Keratinocyte (primary cell): ENCODE data around the gene ZNF234. TPM values are rescaled to one million over a fixed set of nuclear protein-coding genes. Genes with fewer than 3 reads are reported as not detected.

Experiments used
- DNase-seq: peaks from one replicate; pipeline ENCODE4 v3.0.0-alpha.2; 2011; ENCODE audit warnings: low read depth, missing footprints, low spot score
- FAIRE-seq: peaks from 2 replicates; lab custom pipeline; 2011; peaks lifted over from hg19 to GRCh38; lab: Jason Lieb, UNC
- H2AFZ ChIP-seq: 2 replicates; pipeline ENCODE4 v1.6.0; 2012; ENCODE audit warnings: low read length, control low read depth, inconsistent platforms; ENCODE audit not compliant: control insufficient read depth
- H3K27ac ChIP-seq: 2 replicates; pipeline ENCODE4 v1.5.1; 2011; ENCODE audit warnings: low read length; ENCODE audit not compliant: control insufficient read depth, insufficient read depth
- H3K27me3 ChIP-seq: 3 replicates; pipeline ENCODE4 v1.6.0; 2011; ENCODE audit warnings: low read length; ENCODE audit not compliant: control insufficient read depth, insufficient read depth; ENCODE audit errors: extremely low read depth
- H3K36me3 ChIP-seq, 2 experiments: 2 replicates in 1 of 2; 3 replicates in 1 of 2; pipeline ENCODE4 v1.5.1; 2011; ENCODE audit warnings: low read length in 2 of 2, mild to moderate bottlenecking in 1 of 2; ENCODE audit not compliant: control insufficient read depth in 2 of 2, insufficient read depth in 2 of 2; ENCODE audit errors: extremely low read depth in 1 of 2
- H3K4me1 ChIP-seq: 3 replicates; pipeline ENCODE4 v1.5.1; 2011; ENCODE audit warnings: low read length; ENCODE audit not compliant: control insufficient read depth, insufficient read depth; ENCODE audit errors: extremely low read depth
- H3K4me2 ChIP-seq: 3 replicates; pipeline ENCODE4 v1.6.0; 2011; ENCODE audit warnings: low read depth, low read length; ENCODE audit not compliant: control insufficient read depth, insufficient read depth; ENCODE audit errors: extremely low read depth
- H3K4me3 ChIP-seq, 3 experiments: fragments of 200-600 bp in 1 of 3; sonication (generic) in 1 of 3; 2 replicates in 2 of 3; 3 replicates in 1 of 3; pipeline ENCODE4 v1.5.1; 2011 to 2016; ENCODE audit warnings: low read length in 3 of 3, mild to moderate bottlenecking in 3 of 3, control low read depth in 2 of 3, inconsistent platforms in 1 of 3, low read depth in 1 of 3, mixed read lengths in 1 of 3, mixed run types in 1 of 3, moderate library complexity in 1 of 3; ENCODE audit not compliant: control insufficient read depth in 2 of 3, insufficient read depth in 2 of 3; ENCODE audit errors: extremely low read depth in 1 of 3
- H3K79me2 ChIP-seq: 2 replicates; pipeline ENCODE4 v1.6.0; 2012; ENCODE audit warnings: low read length; ENCODE audit not compliant: control insufficient read depth, insufficient read depth
- H3K9ac ChIP-seq: 3 replicates; pipeline ENCODE4 v1.6.0; 2011; ENCODE audit warnings: low read length; ENCODE audit not compliant: control insufficient read depth, insufficient read depth; ENCODE audit errors: extremely low read depth
- H3K9me1 ChIP-seq: 3 replicates; pipeline ENCODE4 v1.6.0; 2011; ENCODE audit warnings: low read length; ENCODE audit not compliant: control insufficient read depth, insufficient read depth; ENCODE audit errors: extremely low read depth
- H3K9me3 ChIP-seq: 2 replicates; pipeline ENCODE4 v1.5.1; 2012; ENCODE audit warnings: low read depth, low read length; ENCODE audit not compliant: control insufficient read depth
- H4K20me1 ChIP-seq: 3 replicates; pipeline ENCODE4 v1.6.0; 2011; ENCODE audit warnings: low read length; ENCODE audit not compliant: control insufficient read depth, insufficient read depth; ENCODE audit errors: extremely low read depth
- CTCF ChIP-seq, 3 experiments: IDR thresholded peaks in 1 of 3; conservative IDR thresholded peaks in 1 of 3; optimal IDR thresholded peaks in 1 of 3; 2 replicates in 2 of 3; 3 replicates in 1 of 3; pipeline versions ENCODE3 to v1.5.1; 2011; ENCODE audit warnings: low read length in 3 of 3, mild to moderate bottlenecking in 3 of 3, moderate library complexity in 2 of 3, control low read depth in 1 of 3, inconsistent platforms in 1 of 3; ENCODE audit not compliant: insufficient read depth in 2 of 3; ENCODE audit errors: extremely low read depth in 1 of 3
- EZH2 ChIP-seq: IDR thresholded peaks from one replicate; pipeline ENCODE4 v1.6.1; 2012; ENCODE audit warnings: inconsistent platforms, mild to moderate bottlenecking, low read length, moderate library complexity
- dilution Hi-C: fragments of 300-500 bp; cut with MboI; formaldehyde crosslinking; loops from one replicate; pipeline ENCODE4 v1.7.0; 2020; ENCODE audit warnings: low sequenced_read_pairs; ENCODE audit not compliant: extremely low pct_ligation_motif_present
- polyA plus RNA-seq, 5 experiments: library from polyadenylated mRNA; depleted of rRNA in 3 of 5; stranded (reverse) in 3 of 5; stranded (forward) in 1 of 5; unstranded in 1 of 5; fragments of >200 nt; gene quantifications; 1 replicate in 1 of 5; 2 replicates in 3 of 5; 3 replicates in 1 of 5; pipeline versions ENCODE4 v1.2.1 to v1.2.3, GENCODE V29; 2011 to 2012; ENCODE audit warnings: missing spikeins in 2 of 5, low read depth in 1 of 5, low replicate concordance in 1 of 5

ZNF234 gene
- polyA plus RNA-seq, 1 donor (not counting 4 experiments of a cell fraction or from before 2014, with no cell fraction given) = 4.4 TPM

DNA sequence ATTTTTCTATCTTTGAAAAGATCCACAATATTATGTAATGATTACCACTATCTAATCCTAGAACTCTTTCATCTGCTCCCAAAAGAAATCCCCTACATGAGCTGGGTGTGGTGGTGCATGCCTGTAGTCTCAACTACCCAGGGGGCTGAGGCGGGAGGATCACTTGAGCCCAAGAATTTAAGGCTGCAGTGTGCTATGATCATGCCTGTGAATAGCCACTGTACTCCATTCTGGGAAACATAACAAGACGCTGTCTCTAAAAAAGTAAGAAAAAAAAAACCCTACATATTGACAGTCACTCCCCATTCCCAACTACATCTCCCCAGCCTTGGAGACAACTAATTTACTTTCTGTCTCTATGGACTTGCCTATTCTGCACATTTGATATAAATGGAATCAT, 22.4 kb downstream of the ZNF234 start:
- dilution Hi-C loops = no loop called here
- Histone ChIP-seq H3K27me3 (no peaks in the 10 kb centered on the region), H3K4me3 (no peak overlapping the region), H4K20me1 (no peaks in the 10 kb centered on the region), H3K36me3 (peaks cover 0 to 7% of the 10 kb centered on the region in 2 experiments), H3K79me2 (peaks cover 21% of the 10 kb centered on the region), H3K4me1 (peaks cover 6% of the 10 kb centered on the region), H3K9ac (no peak overlapping the region), H3K9me3 (no peaks in the 10 kb centered on the region), H3K9me1 (no peaks in the 10 kb centered on the region), H3K4me2 (no peak overlapping the region), H3K27ac (no peak overlapping the region), H2AFZ (no peak overlapping the region)
- no peak for DNase-seq
- FAIRE-seq = no peak
- TF ChIP-seq CTCF (optimal IDR thresholded peaks at IDR 0.05 in 1 of 3, IDR thresholded peaks at IDR 0.05 in 1 of 3, conservative IDR thresholded peaks at IDR 0.05 in 1 of 3; ENCODE audit: extremely low read depth in 1 of 3, insufficient read depth in 2 of 3, low read length in 3 of 3) (no peak), EZH2 (no peak)

DNA sequence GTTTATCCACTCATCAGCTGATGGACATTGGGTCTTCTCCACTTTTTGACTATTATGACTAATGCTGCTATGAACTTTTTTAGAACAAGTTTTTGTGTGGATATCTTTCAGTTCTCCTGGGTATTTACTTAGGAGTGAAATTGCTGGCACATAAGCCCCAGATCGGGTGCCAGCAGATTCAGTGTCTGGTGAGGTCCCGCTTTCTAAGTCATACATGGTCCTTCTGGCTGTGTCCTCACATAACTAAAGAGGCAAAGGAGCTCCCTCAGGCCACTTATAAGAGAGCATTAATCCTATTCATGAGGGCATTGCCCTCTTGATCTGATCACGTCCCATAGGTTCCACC, 22.9 kb downstream of the ZNF234 start:
- H3K27me3 ChIP-seq = no peaks in the 10 kb centered on the region
- H3K27ac ChIP-seq = peak overlapping the region; percentile 82
- H2AFZ ChIP-seq = peak overlapping the region; percentile 90
- DNase-seq (no peak), FAIRE-seq (no peak)
- no peaks in the 10 kb centered on the region for H3K9me1 ChIP-seq
- peak overlapping the region; percentile 95 for H3K4me2 ChIP-seq
- H3K36me3 ChIP-seq = peaks cover 0 to 7% of the 10 kb centered on the region in 2 experiments
- peaks cover 6% of the 10 kb centered on the region for H3K4me1 ChIP-seq
- dilution Hi-C loops = no loop called here
- H3K9me3 ChIP-seq = no peaks in the 10 kb centered on the region
- H3K79me2 ChIP-seq = peaks cover 24% of the 10 kb centered on the region
- H3K9ac ChIP-seq = no peak overlapping the region
- peak overlapping the region; percentile 11 to 90 (median 89) for H3K4me3 ChIP-seq
- no peaks in the 10 kb centered on the region for H4K20me1 ChIP-seq
- no peak for TF ChIP-seq CTCF (optimal IDR thresholded peaks at IDR 0.05 in 1 of 3, IDR thresholded peaks at IDR 0.05 in 1 of 3, conservative IDR thresholded peaks at IDR 0.05 in 1 of 3; ENCODE audit: extremely low read depth in 1 of 3, insufficient read depth in 2 of 3, low read length in 3 of 3)
- no peak for TF ChIP-seq EZH2
